Endothelial cell of umbilical vein (primary cell): ENCODE measurements around the gene HENMT1. TPM values are rescaled to one million over a fixed set of nuclear protein-coding genes. Genes with fewer than 3 reads are reported as not detected.

ENCODE experiments used
- BruUV-seq: library from RNA; stranded (reverse); fragments of 400-500 nt; replicated peaks from 2 replicates; lab custom pipeline; 2021; lab: Mats Ljungman, UMichigan
- CTCF ChIA-PET: fragments of 300-600, 350-600 bp; sonication (Branson Sonifier 250); formaldehyde crosslinking; loops from one replicate; lab custom pipeline; 2021; ENCODE audit warnings: antibody characterized with exemption, inconsistent platforms; lab: Charles Lee
- POLR2A ChIA-PET: fragments of 300-600, 350-600 bp; sonication (Branson Sonifier 250); formaldehyde crosslinking; loops from one replicate; lab custom pipeline; 2021; ENCODE audit warnings: antibody characterized with exemption, inconsistent platforms; lab: Charles Lee
- DNase-seq: peaks from one replicate; pipeline ENCODE4 v3.0.0-alpha.2; 2011; ENCODE audit warnings: low read depth, low spot score
- FAIRE-seq: peaks from 2 replicates; lab custom pipeline; 2011; peaks lifted over from hg19 to GRCh38; lab: Jason Lieb, UNC
- H2AFZ ChIP-seq: 2 replicates; pipeline ENCODE4 v1.6.0; 2012; ENCODE audit warnings: low read depth, low read length, control low read depth, inconsistent platforms
- H3K27ac ChIP-seq: 2 replicates; pipeline ENCODE4 v1.5.1; 2011; ENCODE audit warnings: low read depth, mild to moderate bottlenecking, control low read depth, low read length, moderate library complexity; ENCODE audit not compliant: insufficient read depth
- H3K27me3 ChIP-seq, 2 experiments: 2 replicates each; pipeline versions ENCODE4 v1.6.0 to v1.6.1; 2011; ENCODE audit warnings: low read length in 2 of 2, mixed read lengths in 1 of 2; ENCODE audit not compliant: control insufficient read depth in 2 of 2, insufficient read depth in 2 of 2
- H3K36me3 ChIP-seq, 2 experiments: 2 replicates in 1 of 2; 3 replicates in 1 of 2; pipeline ENCODE4 v1.5.1; 2011; ENCODE audit warnings: low read length in 2 of 2, mild to moderate bottlenecking in 1 of 2, moderate library complexity in 1 of 2; ENCODE audit not compliant: control insufficient read depth in 2 of 2, insufficient read depth in 2 of 2; ENCODE audit errors: extremely low read depth in 1 of 2
- H3K4me1 ChIP-seq: 3 replicates; pipeline ENCODE4 v1.5.1; 2011; ENCODE audit warnings: mild to moderate bottlenecking, low read length; ENCODE audit not compliant: control insufficient read depth, insufficient read depth; ENCODE audit errors: extremely low read depth
- H3K4me2 ChIP-seq: 2 replicates; pipeline ENCODE4 v1.6.1; 2011; ENCODE audit warnings: low read length, control low read depth, mixed read lengths; ENCODE audit not compliant: insufficient read depth
- H3K4me3 ChIP-seq, 3 experiments: fragments of 200-600 bp in 1 of 3; sonication (generic), shearing (Covaris generic) in 1 of 3; replicated peaks in 1 of 3; 2 replicates each; pipeline ENCODE4 v1.5.1; 2011 to 2016; ENCODE audit warnings: control low read depth in 3 of 3, low read length in 3 of 3, mild to moderate bottlenecking in 2 of 3, inconsistent platforms in 1 of 3, low read depth in 1 of 3, moderate library complexity in 1 of 3; ENCODE audit not compliant: insufficient read depth in 1 of 3
- H3K79me2 ChIP-seq: 2 replicates; pipeline ENCODE4 v1.6.0; 2012; ENCODE audit warnings: low read length, inconsistent platforms; ENCODE audit not compliant: control insufficient read depth, insufficient read depth
- H3K9ac ChIP-seq: replicated peaks from 2 replicates; pipeline ENCODE3; 2011; ENCODE audit warnings: low read length, control low read depth; ENCODE audit not compliant: insufficient read depth; ENCODE audit errors: extremely low read depth
- H3K9me1 ChIP-seq: replicated peaks from 3 replicates; pipeline ENCODE4 v1.6.0; 2011; ENCODE audit warnings: mild to moderate bottlenecking, low read length; ENCODE audit not compliant: control insufficient read depth, insufficient read depth; ENCODE audit errors: extremely low read depth
- H3K9me3 ChIP-seq: replicated peaks from 2 replicates; pipeline ENCODE4 v1.5.1; 2012; ENCODE audit warnings: low read length, inconsistent platforms; ENCODE audit not compliant: control insufficient read depth, insufficient read depth
- H4K20me1 ChIP-seq: replicated peaks from 2 replicates; pipeline ENCODE3; 2011; ENCODE audit warnings: mild to moderate bottlenecking, low read length; ENCODE audit not compliant: control insufficient read depth, insufficient read depth; ENCODE audit errors: extremely low read depth
- CTCF ChIP-seq, 2 donors: IDR thresholded peaks; 1 replicate in 1 of 2; 2 replicates in 1 of 2; pipeline ENCODE4 v1.5.1; 2011; ENCODE audit warnings: low read length in 2 of 2, mild to moderate bottlenecking in 2 of 2, moderate library complexity in 2 of 2, control low read depth in 1 of 2, inconsistent platforms in 1 of 2, low read depth in 1 of 2; ENCODE audit not compliant: insufficient read depth in 1 of 2; ENCODE audit errors: extremely low read depth in 1 of 2
- EZH2 ChIP-seq: IDR thresholded peaks from 2 replicates; pipeline ENCODE4 v1.6.1; 2012; ENCODE audit warnings: borderline replicate concordance, low read depth, mild to moderate bottlenecking, moderate library complexity, low read length, inconsistent platforms; ENCODE audit not compliant: severe bottlenecking
- FOS ChIP-seq: IDR thresholded peaks from 2 replicates; pipeline ENCODE4 v1.6.1; 2011; ENCODE audit warnings: mild to moderate bottlenecking, low read length, moderate library complexity, borderline replicate concordance; ENCODE audit not compliant: insufficient read depth
- GATA2 ChIP-seq: IDR thresholded peaks from 2 replicates; pipeline ENCODE4 v1.7.0; 2011; ENCODE audit warnings: low read depth, mild to moderate bottlenecking, moderate library complexity, mixed read lengths, low read length; ENCODE audit not compliant: insufficient read length, insufficient read depth
- JUN ChIP-seq: IDR thresholded peaks from 2 replicates; pipeline ENCODE4 v1.6.1; 2011; ENCODE audit warnings: borderline replicate concordance, low read depth; ENCODE audit not compliant: insufficient read length, insufficient read depth
- MAX ChIP-seq: IDR thresholded peaks from 2 replicates; pipeline ENCODE4 v1.6.1; 2011; ENCODE audit not compliant: insufficient read depth, insufficient read length
- MYC ChIP-seq: IDR thresholded peaks from one replicate; pipeline ENCODE4 v1.6.1; 2011; ENCODE audit warnings: mild to moderate bottlenecking, low read depth, low read length
- POLR2A ChIP-seq: IDR thresholded peaks from 2 replicates; pipeline ENCODE4 v1.6.1; 2012; ENCODE audit warnings: low read depth, mild to moderate bottlenecking, control low read depth, low read length
- POLR2AphosphoS5 ChIP-seq: IDR thresholded peaks from 2 replicates; pipeline ENCODE4 v1.6.1; 2012; ENCODE audit warnings: low read depth, mild to moderate bottlenecking, control low read depth, low read length, moderate library complexity; ENCODE audit not compliant: insufficient read depth
- dilution Hi-C: fragments of 300-500 bp; cut with MboI; formaldehyde crosslinking; loops from one replicate; pipeline ENCODE4 v1.15.0; 2019; ENCODE audit warnings: low sequenced_read_pairs; ENCODE audit not compliant: extremely low pct_ligation_motif_present
- intact Hi-C: fragments of 100-400 bp; cut with micrococcal nuclease; formaldehyde crosslinking; loops from one replicate; pipeline ENCODE4 v1.10.0; 2022
- polyA plus RNA-seq, 4 experiments: library from polyadenylated mRNA; depleted of rRNA in 3 of 4; stranded (reverse) in 3 of 4; unstranded in 1 of 4; fragments of >200 nt; gene quantifications; 2 replicates each; pipeline versions ENCODE4 v1.2.1 to v1.2.3, GENCODE V29; 2011 to 2012; ENCODE audit warnings: missing spikeins in 1 of 4
- total RNA-seq: library from RNA; stranded (reverse); gene quantifications from 2 replicates; pipeline ENCODE4 v1.2.3, GENCODE V29; 2021

The HENMT1 gene
- total and polyA plus RNA-seq, 2 donors (not counting 3 experiments of a cell fraction or from before 2014, with no cell fraction given), result 4.4 to 4.5 TPM

GRCh38 chr1:108628665-108629064, 32.2 kb downstream of the HENMT1 start:
- intact Hi-C loops (no loop called here), dilution Hi-C loops (no loop called here)
- H3K9me3 ChIP-seq, result no peaks in the 10 kb centered on the region
- H3K27ac ChIP-seq, result no peak overlapping the region
- no peak overlapping the region for H2AFZ ChIP-seq
- ChIA-PET POLR2A (no interaction called here), CTCF (interaction anchor here (0.6 to 2.1 kb wide), 4 partner anchors 13 to 116 kb away, joined by 3 to 8 read pairs (median 3); partner anchors contain the start of gene EEIG2)
- H3K4me3 ChIP-seq, result no peak overlapping the region
- DNase-seq, result no peak
- H3K36me3 ChIP-seq, result peaks cover 0 to 1% of the 10 kb centered on the region in 2 experiments
- H3K4me1 ChIP-seq, result no peaks in the 10 kb centered on the region
- no peaks in the 10 kb centered on the region for H3K79me2 ChIP-seq
- FAIRE-seq, result no peak
- H3K4me2 ChIP-seq, result no peak overlapping the region
- no peaks in the 10 kb centered on the region for H3K27me3 ChIP-seq
- no peaks in the 10 kb centered on the region for H4K20me1 ChIP-seq
- no TSS peak for BruUV-seq
- no peaks in the 10 kb centered on the region for H3K9me1 ChIP-seq
- TF ChIP-seq POLR2AphosphoS5 (no peak), CTCF (IDR thresholded peaks at IDR 0.05; ENCODE audit: extremely low read depth in 1 of 2, insufficient read depth in 1 of 2, low read depth in 1 of 2, low read length in 2 of 2) (no peak), GATA2 (no peak), MYC (no peak), EZH2 (no peak), POLR2A (no peak), JUN (no peak), FOS (no peak), MAX (no peak)
- H3K9ac ChIP-seq, result no peak overlapping the region
